Peyer's patch (tissue), 4 donors: Measurements from ENCODE around the gene ACSL1. TPM values are rescaled to one million over a fixed set of nuclear protein-coding genes. Genes with fewer than 3 reads are reported as not detected.
"Not testable (repeated sequence)": the region's sequence is repeated elsewhere in the genome, so short reads cannot be mapped to it uniquely, and the experiment has no call there.

Experiments
- DNase-seq, 3 donors: peaks; one replicate each; pipeline ENCODE4 v3.0.0-alpha.2; 2017 to 2019
- H3K27ac ChIP-seq, 4 donors: fragments of 200-600 bp; sonication (generic); one replicate each; pipeline ENCODE4 v1.5.1; 2016 to 2019
- H3K27me3 ChIP-seq, 2 donors: fragments of 200-600 bp; sonication (generic); one replicate each; pipeline ENCODE4 v1.5.1; 2019
- H3K36me3 ChIP-seq, 3 donors: fragments of 200-600 bp; sonication (generic); one replicate each; pipeline ENCODE4 v1.5.1; 2016 to 2019
- H3K4me1 ChIP-seq, 4 donors: fragments of 200-600 bp; sonication (generic); one replicate each; pipeline ENCODE4 v1.5.1; 2016 to 2019
- H3K4me3 ChIP-seq, 4 donors: fragments of 200-600 bp; sonication (generic); 1 replicate in 3 of 4; 2 replicates in 1 of 4; pipeline ENCODE4 v1.5.1; 2016 to 2019; ENCODE audit warnings: mild to moderate bottlenecking in 1 of 4
- H3K9me3 ChIP-seq, 4 donors: fragments of 200-600 bp; sonication (generic); one replicate each; pipeline ENCODE4 v1.5.1; 2016 to 2019; ENCODE audit warnings: mild to moderate bottlenecking in 1 of 4
- CTCF ChIP-seq, 6 experiments: fragments of 450-650 bp in 4 of 6; fragments of 200-600 bp in 2 of 6; sonication (generic) in 1 of 6; IDR thresholded peaks; one replicate each; pipeline ENCODE4 v1.5.1; 2017 to 2019; ENCODE audit warnings: antibody characterized with exemption in 6 of 6, mild to moderate bottlenecking in 3 of 6, moderate library complexity in 1 of 6
- POLR2A ChIP-seq, 2 donors: fragments of 450-650 bp; IDR thresholded peaks; one replicate each; pipeline ENCODE4 v1.5.1; 2017; ENCODE audit warnings: antibody characterized with exemption in 2 of 2, mild to moderate bottlenecking in 2 of 2, moderate library complexity in 2 of 2
- total RNA-seq, 4 donors: library from RNA; depleted of rRNA; stranded (reverse); fragments of >200 nt; gene quantifications; one replicate each; pipeline ENCODE4 v1.1.0, GENCODE V29; 2016

Gene ACSL1
- total RNA-seq, 4 donors from 2014 or later: 14.9 to 23.1 (median 18.1) TPM

- DNase-seq: peak in 2 of 3 donors; percentile 73 to 76
- no peak for TF ChIP-seq POLR2A (IDR thresholded peaks at IDR 0.05)
- TF ChIP-seq CTCF (IDR thresholded peaks at IDR 0.05): no peak
- Histone ChIP-seq H3K27me3 (no peaks in the 10 kb centered on the region), H3K9me3 (no peaks in the 10 kb centered on the region), H3K36me3 (no peaks in the 10 kb centered on the region), H3K27ac (peak overlapping the region; percentile 11 to 63 (median 23)), H3K4me3 (no peak overlapping the region), H3K4me1 (peaks cover 0 to 14% (median 5%) of the 10 kb centered on the region in 4 donors)
These were observed 78.5 kb downstream of the ACSL1 start for GRCh38 chr4:184747034-184747830.

- Histone ChIP-seq H3K36me3 (no peaks in the 10 kb centered on the region), H3K9me3 (no peaks in the 10 kb centered on the region), H3K4me3 (no peak overlapping the region), H3K4me1 (peaks cover 0 to 14% (median 5%) of the 10 kb centered on the region in 4 donors), H3K27ac (peak overlapping the region; percentile 11 to 63 (median 34)), H3K27me3 (no peaks in the 10 kb centered on the region)
- DNase-seq: peak in 2 of 3 donors; percentile 72 to 87
- peak; percentile 58 to 81 (median 76) for TF ChIP-seq CTCF (IDR thresholded peaks at IDR 0.05)
- peak in 1 of 2 donors; percentile 7 for TF ChIP-seq POLR2A (IDR thresholded peaks at IDR 0.05)
These were observed 79.7 kb downstream of the ACSL1 start for GRCh38 chr4:184745831-184746795.

GRCh38 chr4:184744236-184744635, 81.5 kb downstream of the ACSL1 start:
- DNase-seq: no peak
- Histone ChIP-seq H3K4me3 (no peak overlapping the region), H3K9me3 (peaks cover 0 to 3% (median 0%) of the 10 kb centered on the region in 4 donors), H3K27me3 (no peaks in the 10 kb centered on the region), H3K27ac (no peak overlapping the region), H3K36me3 (no peaks in the 10 kb centered on the region), H3K4me1 (peaks cover 0 to 14% (median 5%) of the 10 kb centered on the region in 4 donors)
- no peak for TF ChIP-seq POLR2A (IDR thresholded peaks at IDR 0.05)
- no peak for TF ChIP-seq CTCF (IDR thresholded peaks at IDR 0.05)

DNA sequence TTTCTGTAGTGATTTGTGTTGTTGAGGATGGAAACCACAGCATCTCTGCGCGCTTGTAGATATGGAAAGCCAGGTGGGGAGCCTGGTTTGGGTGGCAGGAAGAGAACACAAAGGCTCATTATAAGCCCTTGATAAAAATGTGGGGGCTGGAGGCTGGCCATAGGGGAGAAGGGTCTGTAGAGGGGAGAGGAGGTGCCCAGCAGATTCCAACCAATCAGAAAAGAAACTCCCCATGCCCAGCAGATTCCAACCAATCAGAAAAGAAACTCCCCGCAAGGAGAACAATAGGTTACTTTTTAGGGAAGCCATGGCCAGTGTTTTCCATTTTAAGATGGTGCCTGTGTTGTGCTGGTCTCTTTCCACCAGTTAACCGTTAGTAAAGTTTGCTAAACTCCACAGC, 82.1 kb downstream of the ACSL1 start:
- H3K27ac ChIP-seq: no peak overlapping the region
- DNase-seq: no peak
- H3K9me3 ChIP-seq: peaks cover 0 to 3% (median 0%) of the 10 kb centered on the region in 4 donors
- H3K36me3 ChIP-seq: no peaks in the 10 kb centered on the region
- TF ChIP-seq CTCF (IDR thresholded peaks at IDR 0.05): no peak
- TF ChIP-seq POLR2A (IDR thresholded peaks at IDR 0.05): no peak
- no peaks in the 10 kb centered on the region for H3K27me3 ChIP-seq
- H3K4me3 ChIP-seq: no peak overlapping the region
- peaks cover 0 to 14% (median 5%) of the 10 kb centered on the region in 4 donors for H3K4me1 ChIP-seq

DNA sequence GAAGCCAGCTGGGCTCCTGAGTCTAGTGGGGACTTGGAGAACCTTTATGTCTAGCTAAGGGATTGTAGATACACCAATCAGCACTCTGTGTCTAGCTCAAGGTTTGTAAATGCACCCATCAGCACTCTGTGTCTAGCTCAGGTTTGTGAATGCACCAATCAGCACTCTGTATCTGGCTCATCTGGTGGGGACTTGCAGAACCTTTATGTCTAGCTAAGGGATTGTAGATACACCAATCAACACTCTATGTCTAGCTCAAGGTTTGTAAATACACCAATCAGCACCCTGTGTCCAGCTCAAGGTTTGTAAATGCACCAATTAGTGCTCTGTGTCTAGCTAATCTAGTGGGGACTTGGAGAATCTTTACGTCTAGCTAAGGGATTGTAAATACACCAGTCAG, 84.1 kb downstream of the ACSL1 start:
- H3K9me3 ChIP-seq, H3K4me1 ChIP-seq, DNase-seq, H3K36me3 ChIP-seq, H3K4me3 ChIP-seq, H3K27ac ChIP-seq, H3K27me3 ChIP-seq: not testable (repeated sequence)
